ENCODE measurements around the gene ANGPT4. TPM values are rescaled to one million over a fixed set of nuclear protein-coding genes. Genes with fewer than 3 reads are reported as not detected.
A peak's percentile ranks its signal among the peaks of the same experiment; 100 is the strongest.

ANGPT4 gene
- total and polyA plus RNA-seq, 9 of the 15 experiments (the other 6 are each of a cell fraction or from before 2014, with no cell fraction given) = not detected

GRCh38 chr20:833450-834150 is 82.5 kb downstream of the ANGPT4 start, which contains the start of gene FAM110A (continued):
- TF ChIP-seq ZBTB11 (CRISPR knock-in tag; IDR thresholded peaks at IDR 0.05) = peak in 1 of 3 experiments; percentile 30; a peak in 2 of 6 replicates
- TF ChIP-seq HDAC2 (IDR thresholded peaks at IDR 0.05) = no peak
- TF ChIP-seq CREB3L1 (IDR thresholded peaks at IDR 0.05; ENCODE audit: borderline replicate concordance, low read depth) = no peak
- TF ChIP-seq ELF1 (tag; IDR thresholded peaks at IDR 0.05) = peak; percentile 81
- TF ChIP-seq BMI1 (IDR thresholded peaks at IDR 0.05; ENCODE audit: low read length) = peak; percentile 62; the same call in 1 of the 2 replicates
- no peak for TF ChIP-seq IRF1 (CRISPR knock-in tag; IDR thresholded peaks at IDR 0.05; ENCODE audit: borderline replicate concordance)
- TF ChIP-seq CTBP1 (IDR thresholded peaks at IDR 0.05; ENCODE audit: borderline replicate concordance) = peak; percentile 53; the same call in 1 of the 2 replicates
- TF ChIP-seq ZBTB40 (IDR thresholded peaks at IDR 0.05) = peak; percentile 66; the same call in 1 of the 2 replicates
- TF ChIP-seq ZBTB40 (CRISPR knock-in tag; IDR thresholded peaks at IDR 0.05) = no peak
- TF ChIP-seq SMARCA4 (IDR thresholded peaks at IDR 0.05) = 0 out of 2 replicates have a peak, but pooled peaks have one; percentile 4
- no peak for TF ChIP-seq PHB2 (IDR thresholded peaks at IDR 0.05; ENCODE audit: low read depth)
- peak; percentile 62 for TF ChIP-seq RB1 (IDR thresholded peaks at IDR 0.05; ENCODE audit: low read depth)

All from K562 (cell line).